Colonic mucosa (tissue), 4 donors: Measurements from ENCODE around the gene FHIT. TPM values are rescaled to one million over a fixed set of nuclear protein-coding genes. Genes with fewer than 3 reads are reported as not detected.

Source experiments
- DNase-seq: peaks from one replicate; pipeline ENCODE4 v3.0.0-alpha.2; 2020
- H3K27ac ChIP-seq: fragments of 200-600 bp; one replicate; pipeline ENCODE4 v1.8.0; 2021
- H3K27me3 ChIP-seq: fragments of 200-600 bp; one replicate; pipeline ENCODE4 v1.8.0; 2021
- H3K36me3 ChIP-seq: fragments of 200-600 bp; one replicate; pipeline ENCODE4 v1.8.0; 2021
- H3K4me1 ChIP-seq: fragments of 200-600 bp; one replicate; pipeline ENCODE4 v1.8.0; 2021; ENCODE audit warnings: mild to moderate bottlenecking
- H3K4me3 ChIP-seq: fragments of 200-600 bp; one replicate; pipeline ENCODE4 v1.8.0; 2021
- H3K9ac ChIP-seq, 2 donors: one replicate each; pipeline ENCODE4 v1.7.0; 2013; ENCODE audit warnings: control low read depth in 2 of 2, low read depth in 2 of 2, low read length in 2 of 2
- H3K9me3 ChIP-seq: fragments of 200-600 bp; one replicate; pipeline ENCODE4 v1.8.0; 2021
- CTCF ChIP-seq: fragments of 200-600 bp; IDR thresholded peaks from one replicate; pipeline ENCODE4 v1.8.0; 2022; ENCODE audit warnings: antibody characterized with exemption, mild to moderate bottlenecking
- intact Hi-C: fragments of 100-400 bp; cut with DNase I; formaldehyde crosslinking; loops from one replicate; pipeline ENCODE4 v1.14.1; 2022
- total RNA-seq, 2 donors: library from RNA; stranded (reverse); fragmentation: NEBNext Ultra II Directional in 1 of 2; extraction: Animal tissue kit (Norgen Biotek cat#: 25700) in 1 of 2; gene quantifications; one replicate each; pipeline ENCODE4 v1.2.1, GENCODE V29; 2021
- donor health status: healthy.
- donor health status: DM: no; HTN: no; CAD: no.
- donor health status: DM: no; HTN: no; CAD: no.

Gene FHIT
- total RNA-seq, 2 donors from 2014 or later: 7.7 to 9.4 TPM

- Histone ChIP-seq H3K36me3 (no peaks in the 10 kb centered on the region), H3K9me3 (no peaks in the 10 kb centered on the region), H3K4me1 (no peaks in the 10 kb centered on the region), H3K27me3 (no peaks in the 10 kb centered on the region), H3K27ac (no peak overlapping the region), H3K9ac (no peak overlapping the region), H3K4me3 (no peak overlapping the region)
- no peak for TF ChIP-seq CTCF
- no peak for DNase-seq
- intact Hi-C loops: no loop called here
These were observed 111.6 kb downstream of the FHIT start for GRCh38 chr3:61139686-61140085.

GRCh38 chr3:61138401-61138800 is 112.9 kb downstream of the FHIT start:
- DNase-seq: no peak
- TF ChIP-seq CTCF: no peak
- H3K27me3 ChIP-seq: no peaks in the 10 kb centered on the region
- intact Hi-C loops: no loop called here
- H3K4me3 ChIP-seq: no peak overlapping the region
- H3K9me3 ChIP-seq: no peaks in the 10 kb centered on the region
- H3K9ac ChIP-seq: no peak overlapping the region
- H3K27ac ChIP-seq: no peak overlapping the region
- no peaks in the 10 kb centered on the region for H3K4me1 ChIP-seq
- no peaks in the 10 kb centered on the region for H3K36me3 ChIP-seq

- Histone ChIP-seq H3K36me3 (no peaks in the 10 kb centered on the region), H3K27me3 (no peaks in the 10 kb centered on the region), H3K9me3 (no peaks in the 10 kb centered on the region), H3K4me3 (no peak overlapping the region), H3K27ac (no peak overlapping the region), H3K4me1 (no peaks in the 10 kb centered on the region), H3K9ac (no peak overlapping the region)
- TF ChIP-seq CTCF: no peak
- intact Hi-C loops: no loop called here
- DNase-seq: no peak
These were observed 115.1 kb downstream of the FHIT start for GRCh38 chr3:61136191-61136590.

GRCh38 chr3:61134532-61134931 is 116.7 kb downstream of the FHIT start:
- no peaks in the 10 kb centered on the region for H3K9me3 ChIP-seq
- no peak for TF ChIP-seq CTCF
- H3K27me3 ChIP-seq: no peaks in the 10 kb centered on the region
- no peak overlapping the region for H3K9ac ChIP-seq
- H3K36me3 ChIP-seq: no peaks in the 10 kb centered on the region
- H3K27ac ChIP-seq: no peak overlapping the region
- H3K4me3 ChIP-seq: no peak overlapping the region
- intact Hi-C loops: no loop called here
- DNase-seq: no peak
- no peaks in the 10 kb centered on the region for H3K4me1 ChIP-seq

GRCh38 chr3:61132062-61132461 is 119.2 kb downstream of the FHIT start:
- no peaks in the 10 kb centered on the region for H3K36me3 ChIP-seq

More at GRCh38 chr3:61132062-61132461, 119.2 kb downstream of the FHIT start:
- Histone ChIP-seq H3K9ac (no peak overlapping the region), H3K27ac (no peak overlapping the region), H3K27me3 (no peaks in the 10 kb centered on the region), H3K9me3 (no peaks in the 10 kb centered on the region), H3K4me3 (no peak overlapping the region), H3K4me1 (no peaks in the 10 kb centered on the region)
- TF ChIP-seq CTCF: no peak
- DNase-seq: no peak
- intact Hi-C loops: no loop called here
